Sigmoid colon (tissue), 4 donors: Measurements from ENCODE around the gene CTNNA2.

Experiments
- CTCF ChIP-seq, 4 experiments: fragments of 450-650 bp in 3 of 4; fragments of 200-600 bp in 1 of 4; IDR thresholded peaks; one replicate each; pipeline ENCODE4 v1.5.1; 2016 to 2019; ENCODE audit warnings: antibody characterized with exemption in 4 of 4, mild to moderate bottlenecking in 3 of 4, moderate library complexity in 2 of 4
- EP300 ChIP-seq, 4 donors: sonication (generic); formaldehyde crosslinking; IDR thresholded peaks; one replicate each; pipeline ENCODE4 v1.6.1; 2017; ENCODE audit warnings: antibody characterized with exemption in 4 of 4
- POLR2AphosphoS5 ChIP-seq, 4 donors: sonication (generic); formaldehyde crosslinking; IDR thresholded peaks; one replicate each; pipeline ENCODE4 v1.6.1; 2017; ENCODE audit warnings: antibody characterized with exemption in 4 of 4

GRCh38 chr2:80112790-80113189 is 599.9 kb downstream of the CTNNA2 start:
- no peak for TF ChIP-seq POLR2AphosphoS5 (IDR thresholded peaks at IDR 0.05)
- TF ChIP-seq CTCF (IDR thresholded peaks at IDR 0.05), result no peak
- TF ChIP-seq EP300 (IDR thresholded peaks at IDR 0.05), result no peak
